Bronchial epithelial cell (primary cell): Measurements from ENCODE around the gene LAMA1. TPM values are rescaled to one million over a fixed set of nuclear protein-coding genes. Genes with fewer than 3 reads are reported as not detected.

ENCODE experiments used
- DNase-seq: peaks from one replicate; pipeline ENCODE4 v3.0.0-alpha.2; 2010; ENCODE audit warnings: low read depth
- FAIRE-seq: peaks from 2 replicates; lab custom pipeline; 2011; peaks lifted over from hg19 to GRCh38; lab: Jason Lieb, UNC
- H3K27me3 ChIP-seq: 2 replicates; pipeline ENCODE4 v1.5.1; 2011; ENCODE audit warnings: low read length; ENCODE audit not compliant: control insufficient read depth, insufficient read depth
- H3K36me3 ChIP-seq: 2 replicates; pipeline ENCODE4 v1.5.1; 2011; ENCODE audit warnings: low read length; ENCODE audit not compliant: control insufficient read depth, insufficient read depth
- H3K4me3 ChIP-seq: 2 replicates; pipeline ENCODE4 v1.5.1; 2011; ENCODE audit warnings: mild to moderate bottlenecking, low read depth, low read length, control low read depth
- total RNA-seq: library from RNA; depleted of rRNA; stranded (reverse); fragments of >200 nt; gene quantifications from 2 replicates; pipeline ENCODE4 v1.2.1, GENCODE V29; 2014
- TF ChIP-seq, protein P1 (sequence below): IDR thresholded peaks from 2 replicates; pipeline ENCODE4 v1.5.1; 2011; ENCODE audit warnings: mild to moderate bottlenecking, moderate library complexity, low read length, control low read depth, inconsistent platforms; ENCODE audit not compliant: insufficient read depth, severe bottlenecking

LAMA1 gene
- total RNA-seq, 1 donor from 2014 or later: 1.8 TPM

DNA sequence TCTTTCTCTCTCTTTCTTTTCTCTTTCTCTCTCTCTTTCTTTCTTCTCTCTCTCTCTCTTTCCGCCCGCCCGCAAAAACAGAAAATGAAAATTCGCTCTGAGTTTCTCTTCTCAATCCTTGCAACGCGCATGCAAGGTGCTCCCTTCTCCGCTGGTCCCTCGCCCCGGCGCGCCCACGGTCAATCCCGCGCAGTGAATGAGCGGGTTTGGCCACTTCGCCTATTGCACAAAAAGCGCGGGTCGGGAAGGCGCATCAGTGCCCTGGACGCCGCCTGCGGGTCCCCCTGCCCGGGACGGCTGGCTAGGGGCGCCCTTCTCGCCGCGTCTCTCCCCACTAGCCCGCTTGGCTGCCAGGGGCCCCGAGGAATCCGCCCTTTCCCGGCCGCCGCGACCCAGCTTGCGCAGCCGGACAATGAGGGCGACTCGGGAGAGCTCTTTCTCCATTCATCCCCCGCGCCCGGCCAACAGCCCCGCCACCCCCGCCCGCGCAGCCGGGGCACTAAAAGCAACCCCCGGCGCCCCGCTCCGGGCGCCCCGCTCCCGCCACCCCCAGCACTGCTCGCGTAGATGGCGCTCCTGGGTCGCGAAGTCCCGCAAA lies 706 bp downstream of the LAMA1 start:
- FAIRE-seq (no peak), DNase-seq (no peak)
- H3K36me3 ChIP-seq: no peaks in the 10 kb centered on the region
- TF ChIP-seq, protein P1, sequence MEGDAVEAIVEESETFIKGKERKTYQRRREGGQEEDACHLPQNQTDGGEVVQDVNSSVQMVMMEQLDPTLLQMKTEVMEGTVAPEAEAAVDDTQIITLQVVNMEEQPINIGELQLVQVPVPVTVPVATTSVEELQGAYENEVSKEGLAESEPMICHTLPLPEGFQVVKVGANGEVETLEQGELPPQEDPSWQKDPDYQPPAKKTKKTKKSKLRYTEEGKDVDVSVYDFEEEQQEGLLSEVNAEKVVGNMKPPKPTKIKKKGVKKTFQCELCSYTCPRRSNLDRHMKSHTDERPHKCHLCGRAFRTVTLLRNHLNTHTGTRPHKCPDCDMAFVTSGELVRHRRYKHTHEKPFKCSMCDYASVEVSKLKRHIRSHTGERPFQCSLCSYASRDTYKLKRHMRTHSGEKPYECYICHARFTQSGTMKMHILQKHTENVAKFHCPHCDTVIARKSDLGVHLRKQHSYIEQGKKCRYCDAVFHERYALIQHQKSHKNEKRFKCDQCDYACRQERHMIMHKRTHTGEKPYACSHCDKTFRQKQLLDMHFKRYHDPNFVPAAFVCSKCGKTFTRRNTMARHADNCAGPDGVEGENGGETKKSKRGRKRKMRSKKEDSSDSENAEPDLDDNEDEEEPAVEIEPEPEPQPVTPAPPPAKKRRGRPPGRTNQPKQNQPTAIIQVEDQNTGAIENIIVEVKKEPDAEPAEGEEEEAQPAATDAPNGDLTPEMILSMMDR: no peak
- peaks cover 15% of the 10 kb centered on the region for H3K27me3 ChIP-seq
- H3K4me3 ChIP-seq: peak overlapping the region; percentile 17

DNA sequence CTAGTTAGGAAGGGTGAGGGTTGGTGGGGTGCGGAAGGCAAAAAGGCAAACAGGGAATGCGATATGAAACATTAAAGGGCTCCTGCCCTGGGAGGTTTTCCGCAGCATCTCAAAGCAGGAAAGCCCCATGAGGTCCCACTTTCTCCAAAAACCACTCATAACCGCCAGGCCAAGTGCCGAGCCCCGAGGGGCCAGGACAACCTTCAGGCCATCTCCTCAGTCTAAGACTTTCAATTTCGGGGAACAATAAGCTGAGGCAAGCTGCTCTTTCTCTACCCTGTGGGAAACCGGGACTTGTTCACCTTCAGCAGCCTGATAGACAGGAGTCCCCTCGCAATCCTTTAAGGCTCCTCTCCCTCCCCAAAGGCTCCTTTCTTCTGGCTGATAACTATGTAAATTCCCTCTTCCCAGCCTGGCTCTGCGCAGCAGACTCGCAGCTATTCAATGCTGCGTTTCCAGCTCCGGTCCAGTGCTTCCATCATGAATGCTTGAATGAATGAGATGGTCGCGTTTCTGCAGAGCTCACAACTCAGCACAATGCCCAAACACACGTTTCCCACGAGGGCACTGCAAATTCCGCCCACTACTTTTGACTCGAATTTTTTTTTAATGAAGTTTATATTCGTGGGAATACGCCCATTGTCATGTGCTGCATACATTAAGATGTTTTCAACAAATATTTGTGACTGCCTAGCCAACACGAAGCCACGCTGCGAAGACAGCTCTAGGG lies 1.4 kb downstream of the LAMA1 start:
- no peak overlapping the region for H3K4me3 ChIP-seq
- DNase-seq (no peak), FAIRE-seq (no peak)
- H3K27me3 ChIP-seq: peaks cover 15% of the 10 kb centered on the region
- no peaks in the 10 kb centered on the region for H3K36me3 ChIP-seq
- TF ChIP-seq, protein P1: no peak

- no peak for FAIRE-seq
- no peak for DNase-seq
- Histone ChIP-seq H3K4me3 (no peak overlapping the region), H3K27me3 (peaks cover 15% of the 10 kb centered on the region), H3K36me3 (no peaks in the 10 kb centered on the region)
- TF ChIP-seq, protein P1: no peak
Observed at GRCh38 chr18:7112936-7113335, 4.7 kb downstream of the LAMA1 start.

GRCh38 chr18:7111134-7111533 lies 6.5 kb downstream of the LAMA1 start:
- H3K4me3 ChIP-seq: no peak overlapping the region
- FAIRE-seq (no peak), DNase-seq (no peak)
- H3K27me3 ChIP-seq: peaks cover 4% of the 10 kb centered on the region
- TF ChIP-seq, protein P1: no peak
- no peaks in the 10 kb centered on the region for H3K36me3 ChIP-seq

DNA sequence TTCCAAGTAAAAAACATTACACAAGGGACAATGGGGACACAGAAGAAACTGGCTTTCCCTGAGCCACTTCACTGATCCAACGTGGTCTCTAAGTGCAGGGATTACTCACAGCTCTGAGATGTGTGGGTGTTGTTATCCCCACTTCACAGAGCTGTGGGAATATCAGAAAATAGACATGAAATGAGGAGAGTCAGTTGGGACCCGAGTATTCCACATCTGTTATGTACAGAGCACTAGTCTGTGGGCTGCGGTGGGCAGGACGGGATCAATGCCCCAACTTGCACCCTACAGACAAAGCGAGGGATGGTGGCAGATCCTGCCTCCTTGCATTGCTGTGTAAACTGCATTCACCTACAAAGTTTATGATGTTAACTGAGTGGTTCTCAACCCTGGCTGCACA lies 11.7 kb downstream of the LAMA1 start:
- TF ChIP-seq, protein P1: no peak
- FAIRE-seq: no peak
- no peaks in the 10 kb centered on the region for H3K27me3 ChIP-seq
- H3K36me3 ChIP-seq: no peaks in the 10 kb centered on the region
- no peak overlapping the region for H3K4me3 ChIP-seq
- DNase-seq: no peak
